IPS-15b (cell line): ENCODE measurements around the gene PPP1R1B.
A peak's percentile ranks its signal among the peaks of the same experiment; 100 is the strongest.

Experiments used
- H3K27me3 ChIP-seq: one replicate; pipeline ENCODE4 v1.6.1; 2013; ENCODE audit warnings: low read length; ENCODE audit not compliant: control insufficient read depth, insufficient read depth
- H3K36me3 ChIP-seq: one replicate; pipeline ENCODE4 v1.6.1; 2013; ENCODE audit warnings: low read length; ENCODE audit not compliant: control insufficient read depth, insufficient read depth
- H3K4me1 ChIP-seq: one replicate; pipeline ENCODE4 v1.6.1; 2013; ENCODE audit warnings: mild to moderate bottlenecking, low read length; ENCODE audit not compliant: control insufficient read depth, insufficient read depth
- H3K4me3 ChIP-seq: one replicate; pipeline ENCODE4 v1.5.1; 2013; ENCODE audit warnings: low read depth, low read length
- H3K9ac ChIP-seq: one replicate; pipeline ENCODE4 v1.6.1; 2013; ENCODE audit warnings: low read depth, mild to moderate bottlenecking, low read length
- H3K9me3 ChIP-seq: one replicate; pipeline ENCODE4 v1.6.1; 2013; ENCODE audit warnings: mild to moderate bottlenecking, low read length; ENCODE audit not compliant: control insufficient read depth, insufficient read depth

PPP1R1B gene

DNA sequence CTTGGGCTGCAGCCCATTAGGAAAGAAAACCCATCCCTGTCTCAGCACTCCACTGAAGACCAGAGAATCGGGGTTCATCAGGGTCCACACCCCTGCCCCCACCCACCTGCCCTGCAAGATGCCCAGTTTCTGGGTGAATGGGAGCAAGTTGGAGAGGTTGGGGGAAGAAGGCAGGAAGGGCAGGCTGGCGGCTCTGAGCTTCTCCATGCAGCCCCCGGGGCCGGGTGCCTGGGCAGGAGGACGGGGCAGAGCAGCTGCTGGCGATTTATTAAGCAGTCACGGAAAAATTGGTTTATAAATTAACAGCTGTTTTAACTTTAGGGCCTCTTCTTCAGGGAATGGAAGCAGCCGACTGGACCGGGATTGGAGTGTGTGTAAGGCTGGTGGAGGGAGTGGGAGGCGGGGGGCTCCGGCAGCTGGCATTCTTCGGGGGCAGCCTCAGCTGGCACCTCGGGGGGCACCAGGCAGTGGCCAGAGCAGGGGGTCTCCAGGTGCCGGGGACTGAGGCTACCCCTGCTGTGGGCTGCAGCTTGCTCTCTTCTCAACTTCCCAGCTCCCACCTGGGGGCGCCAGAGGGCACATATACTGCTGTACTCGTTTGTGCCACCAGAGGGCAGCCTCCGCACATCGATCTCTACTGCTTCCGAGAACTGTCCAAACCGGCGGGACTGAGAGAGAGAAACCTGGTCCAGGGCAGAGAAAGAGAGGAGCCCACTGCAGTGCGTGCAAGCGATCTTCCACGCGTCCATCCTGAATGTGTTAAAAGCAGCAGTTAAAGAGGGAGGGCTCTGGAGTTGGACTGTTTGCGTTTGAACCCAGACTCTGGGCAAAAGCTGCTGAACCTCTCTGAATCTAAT lies 5.0 kb upstream of the PPP1R1B start:
- Histone ChIP-seq H3K9ac (no peak overlapping the region), H3K4me3 (peak overlapping the region; percentile 27), H3K4me1 (peaks cover 4% of the 10 kb centered on the region), H3K27me3 (peaks cover 74% of the 10 kb centered on the region), H3K36me3 (no peaks in the 10 kb centered on the region), H3K9me3 (no peaks in the 10 kb centered on the region)

DNA sequence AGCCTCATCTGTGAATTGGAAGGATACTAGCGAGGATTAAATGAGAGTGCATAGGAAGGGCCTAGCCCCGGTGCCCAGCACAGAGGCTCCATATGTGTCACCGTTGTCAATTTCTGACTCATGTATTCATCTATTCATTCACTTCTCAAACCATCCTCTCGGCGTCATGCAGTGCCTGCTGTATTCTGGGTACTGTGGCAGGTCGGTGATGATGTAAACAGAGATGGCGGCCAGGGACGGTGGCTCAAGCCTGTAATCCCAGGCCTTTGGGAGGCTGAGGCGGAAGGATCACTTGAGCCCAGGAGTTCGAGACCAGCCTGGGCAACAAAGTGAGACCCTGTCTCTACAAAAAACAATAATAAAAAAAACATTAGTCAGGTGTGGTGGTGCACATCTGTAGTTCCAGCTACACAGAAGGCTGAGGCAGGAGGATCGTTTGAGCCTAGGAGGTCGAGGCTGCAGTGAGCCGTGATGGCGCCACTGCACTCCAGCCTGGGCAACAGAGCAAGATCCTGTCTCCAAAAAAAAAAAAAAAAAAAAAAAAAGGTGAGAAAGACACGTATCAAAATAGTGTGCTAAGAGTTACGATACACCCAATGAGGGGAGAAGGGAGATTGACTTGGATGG lies 4.3 kb upstream of the PPP1R1B start:
- Histone ChIP-seq H3K4me1 (peaks cover 4% of the 10 kb centered on the region), H3K36me3 (no peaks in the 10 kb centered on the region), H3K27me3 (peaks cover 68% of the 10 kb centered on the region), H3K9me3 (no peaks in the 10 kb centered on the region), H3K4me3 (peak overlapping the region; percentile 27), H3K9ac (no peak overlapping the region)

DNA sequence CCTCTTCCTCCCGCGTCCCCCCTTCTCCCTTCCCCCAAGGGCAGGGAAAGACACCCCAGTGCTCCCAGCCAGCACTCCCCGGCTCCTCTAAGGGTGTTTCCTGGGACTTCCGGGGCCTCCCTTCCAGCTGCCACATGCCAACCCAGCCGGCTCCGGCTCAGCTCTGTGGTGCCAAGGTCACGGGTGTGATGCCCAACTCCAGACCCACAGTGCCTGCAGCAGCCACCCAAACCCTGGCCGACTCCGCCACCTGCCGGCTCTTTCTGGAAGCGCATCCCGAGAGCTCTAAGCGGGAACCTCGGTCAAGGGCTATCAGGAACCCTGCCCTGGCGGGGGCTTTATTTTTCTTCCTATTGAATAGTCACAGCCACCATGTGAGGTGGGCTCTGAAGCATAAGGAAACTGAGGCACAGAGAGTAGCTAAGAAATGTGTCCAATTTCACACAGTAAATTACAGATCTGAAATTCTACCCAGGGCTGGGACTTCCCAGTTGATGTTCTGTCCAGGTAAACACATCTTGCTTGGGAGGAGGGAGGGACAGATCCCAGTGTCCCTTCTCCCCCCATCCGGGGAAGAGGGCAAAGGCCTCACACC lies 3.3 kb upstream of the PPP1R1B start:
- H3K9ac ChIP-seq: no peak overlapping the region
- H3K4me3 ChIP-seq: no peak overlapping the region
- no peaks in the 10 kb centered on the region for H3K9me3 ChIP-seq
- H3K27me3 ChIP-seq: peaks cover 72% of the 10 kb centered on the region
- no peaks in the 10 kb centered on the region for H3K36me3 ChIP-seq
- peaks cover 6% of the 10 kb centered on the region for H3K4me1 ChIP-seq

DNA sequence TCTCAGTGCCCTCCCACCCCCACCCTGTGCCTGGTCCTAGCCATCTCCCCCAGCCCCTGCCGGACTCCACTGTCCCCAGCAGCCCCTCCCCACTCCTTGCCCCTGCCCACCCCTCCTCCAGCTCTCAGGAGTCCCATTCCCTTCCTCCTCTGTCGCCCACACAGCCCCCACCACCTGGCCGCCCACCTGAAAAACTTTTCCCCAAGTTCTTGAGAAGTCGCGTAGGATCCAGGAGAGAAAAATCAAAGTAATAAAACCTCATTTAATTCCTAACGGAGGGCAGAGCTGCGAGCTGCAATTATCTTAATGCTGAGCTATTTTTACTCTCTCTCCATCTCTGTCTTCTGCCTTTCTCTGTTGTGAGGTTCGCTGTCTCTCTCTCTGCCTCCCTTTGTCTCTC lies 2.4 kb upstream of the PPP1R1B start:
- Histone ChIP-seq H3K4me3 (no peak overlapping the region), H3K9me3 (no peaks in the 10 kb centered on the region), H3K9ac (no peak overlapping the region), H3K27me3 (peaks cover 66% of the 10 kb centered on the region), H3K36me3 (no peaks in the 10 kb centered on the region), H3K4me1 (peaks cover 13% of the 10 kb centered on the region)

DNA sequence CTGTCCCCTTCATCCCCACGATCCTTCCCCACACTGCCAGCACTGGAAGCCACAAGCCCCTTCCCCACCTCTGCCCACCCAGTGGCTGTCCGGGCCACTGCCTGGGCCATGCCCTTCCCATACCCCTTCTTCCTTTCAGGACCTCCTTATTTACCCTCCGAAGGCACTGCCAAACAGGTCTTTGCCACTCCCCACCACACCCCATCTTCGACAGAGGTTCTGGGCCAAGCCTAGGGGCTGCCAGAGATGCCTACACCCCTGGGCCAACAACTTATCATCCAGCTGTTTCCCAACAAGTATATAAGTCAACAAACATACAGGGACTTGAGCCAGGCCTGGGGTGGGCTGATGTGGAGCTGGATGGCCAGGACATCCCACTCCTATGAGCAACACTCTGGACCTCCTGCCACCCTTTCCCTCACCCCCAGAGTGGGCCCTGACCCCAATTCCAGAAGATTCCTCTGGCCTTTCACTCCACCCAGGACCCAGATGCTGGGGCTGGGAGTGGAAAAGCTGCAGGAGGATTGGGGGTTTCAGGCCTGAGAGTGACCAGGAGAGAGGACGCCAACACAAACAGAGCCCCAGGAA lies 1.5 kb upstream of the PPP1R1B start:
- Histone ChIP-seq H3K9ac (no peak overlapping the region), H3K4me1 (peaks cover 22% of the 10 kb centered on the region)

DNA sequence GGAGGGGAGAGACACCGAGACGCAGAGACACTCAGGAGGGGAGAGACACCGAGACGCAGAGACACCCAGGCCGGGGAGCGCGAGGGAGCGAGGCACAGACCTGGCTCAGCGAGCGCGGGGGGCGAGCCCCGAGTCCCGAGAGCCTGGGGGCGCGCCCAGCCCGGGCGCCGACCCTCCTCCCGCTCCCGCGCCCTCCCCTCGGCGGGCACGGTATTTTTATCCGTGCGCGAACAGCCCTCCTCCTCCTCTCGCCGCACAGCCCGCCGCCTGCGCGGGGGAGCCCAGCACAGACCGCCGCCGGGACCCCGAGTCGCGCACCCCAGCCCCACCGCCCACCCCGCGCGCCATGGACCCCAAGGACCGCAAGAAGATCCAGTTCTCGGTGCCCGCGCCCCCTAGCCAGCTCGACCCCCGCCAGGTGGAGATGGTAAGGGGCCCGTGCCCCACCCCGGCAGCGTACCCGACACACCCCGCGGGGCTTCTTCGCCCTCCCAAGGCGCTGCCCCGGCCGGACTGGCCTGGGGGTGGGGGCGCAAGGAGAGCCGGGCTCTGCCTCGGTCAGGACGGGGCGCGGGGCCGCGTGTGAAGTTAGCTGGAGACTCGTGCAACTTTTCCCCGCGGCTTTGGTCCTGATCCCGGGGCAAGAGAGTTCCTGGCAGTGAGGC lies 427 bp downstream of the PPP1R1B start:
- Histone ChIP-seq H3K27me3 (peaks cover 50% of the 10 kb centered on the region), H3K9ac (no peak overlapping the region), H3K4me1 (peaks cover 33% of the 10 kb centered on the region), H3K36me3 (no peaks in the 10 kb centered on the region), H3K4me3 (peak overlapping the region; percentile 87), H3K9me3 (no peaks in the 10 kb centered on the region)

More for the DNA sequence above, 1.5 kb upstream of the PPP1R1B start:
- H3K9me3 ChIP-seq: no peaks in the 10 kb centered on the region
- H3K27me3 ChIP-seq: peaks cover 63% of the 10 kb centered on the region
- H3K4me3 ChIP-seq: no peak overlapping the region
- no peaks in the 10 kb centered on the region for H3K36me3 ChIP-seq

DNA sequence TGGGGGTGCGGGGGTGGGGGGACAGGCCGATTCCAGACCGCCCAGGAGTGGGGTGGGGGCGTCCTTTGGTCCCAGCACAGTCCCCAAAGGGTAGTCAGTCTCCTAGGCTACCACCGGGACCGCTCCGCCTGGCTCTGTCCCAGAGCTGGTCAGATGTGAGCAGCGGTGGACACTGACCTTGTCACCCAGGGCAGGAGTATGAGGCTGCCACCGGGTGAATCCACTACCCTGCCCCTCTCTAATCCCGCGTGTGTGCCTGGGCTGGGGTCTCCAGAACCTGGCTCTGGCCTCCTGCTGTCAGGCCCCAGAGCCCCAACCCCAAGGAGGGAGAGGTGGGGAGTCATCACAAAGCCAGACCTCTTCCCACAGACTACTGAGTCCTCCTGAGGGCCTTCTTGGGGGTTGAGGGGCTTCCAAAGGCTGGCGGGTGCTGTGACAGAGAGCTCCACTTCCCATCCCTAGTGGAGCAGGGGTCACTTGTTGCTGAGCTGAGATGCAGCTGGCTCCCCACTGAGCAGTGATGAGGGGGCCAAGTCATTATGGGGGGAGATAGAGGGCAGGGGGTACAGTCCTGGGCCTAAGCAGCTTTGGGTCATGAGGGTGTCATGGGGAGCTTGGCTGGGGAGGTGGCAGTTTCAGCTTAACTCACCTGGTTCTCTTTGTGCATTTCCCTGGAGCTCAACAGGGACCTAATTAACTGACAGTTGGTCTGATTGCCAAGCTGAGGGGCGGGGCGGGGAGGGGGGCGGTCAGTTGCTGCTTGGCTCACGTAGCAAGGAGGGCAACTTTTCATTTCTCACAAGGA lies 1.2 kb downstream of the PPP1R1B start:
- no peak overlapping the region for H3K9ac ChIP-seq
- H3K4me1 ChIP-seq: peaks cover 37% of the 10 kb centered on the region
- no peaks in the 10 kb centered on the region for H3K36me3 ChIP-seq
- peak overlapping the region; percentile 87 for H3K4me3 ChIP-seq
- no peaks in the 10 kb centered on the region for H3K9me3 ChIP-seq
- peaks cover 48% of the 10 kb centered on the region for H3K27me3 ChIP-seq

DNA sequence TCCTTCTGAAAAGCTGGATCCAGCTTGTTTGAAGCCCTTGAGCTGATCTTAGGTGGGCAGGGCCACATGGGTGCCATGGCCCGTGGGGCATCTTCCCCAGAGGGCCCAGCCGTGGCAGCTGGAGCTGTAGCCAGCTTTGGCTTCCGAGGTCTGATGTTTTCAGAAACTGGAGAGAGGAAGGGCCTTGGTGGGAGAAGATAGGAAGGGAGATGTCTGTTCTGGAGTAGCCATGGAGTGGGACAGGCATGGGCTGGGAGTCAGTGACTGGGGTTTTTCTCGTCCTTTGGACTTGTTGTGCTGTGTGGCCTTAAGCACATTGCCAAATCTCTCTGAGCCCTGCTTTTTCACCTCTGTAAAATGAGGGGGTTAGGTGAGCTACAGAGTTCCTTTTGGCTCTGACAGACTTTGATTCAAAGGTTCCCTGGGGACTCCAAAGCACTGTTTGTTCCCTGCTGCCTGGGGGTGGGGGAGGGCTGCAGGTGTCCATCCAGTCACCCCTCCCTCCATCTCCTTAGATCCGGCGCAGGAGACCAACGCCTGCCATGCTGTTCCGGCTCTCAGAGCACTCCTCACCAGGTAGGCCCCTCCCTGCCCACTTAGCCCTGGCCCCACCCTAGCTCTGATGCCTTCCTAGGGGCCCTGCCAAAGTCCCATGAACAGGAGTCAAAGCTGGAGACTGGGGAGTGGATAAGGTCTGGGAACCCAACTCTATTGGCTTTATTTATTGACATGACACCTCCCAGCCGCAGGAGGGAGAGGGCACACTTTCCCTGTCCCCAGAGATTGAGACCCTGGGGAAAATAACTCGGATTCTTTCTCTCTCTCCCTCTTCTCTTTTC lies 2.1 kb downstream of the PPP1R1B start:
- H3K4me3 ChIP-seq: peak overlapping the region; percentile 37

DNA sequence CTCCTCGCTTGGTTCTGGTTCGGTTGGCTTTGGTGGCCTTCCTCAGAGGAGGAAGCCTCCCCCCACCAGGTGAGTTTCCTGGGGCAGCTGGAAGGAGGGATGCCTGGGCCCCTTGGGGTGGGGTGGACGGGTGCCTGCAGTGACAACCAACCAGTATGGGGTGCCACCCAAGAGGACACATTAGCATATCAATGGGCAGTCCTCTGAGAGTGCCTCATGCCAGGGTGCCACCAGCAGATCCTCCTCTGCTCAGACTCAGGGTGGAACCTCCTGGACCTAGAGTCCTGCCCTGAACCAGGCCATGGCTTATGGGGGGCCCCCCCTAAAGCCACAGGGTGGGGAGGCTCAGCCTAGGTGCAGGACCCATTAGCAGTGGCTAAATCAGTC lies 2.7 kb downstream of the PPP1R1B start:
- Histone ChIP-seq H3K4me1 (peaks cover 39% of the 10 kb centered on the region), H3K36me3 (no peaks in the 10 kb centered on the region), H3K9ac (no peak overlapping the region), H3K27me3 (peaks cover 36% of the 10 kb centered on the region), H3K9me3 (no peaks in the 10 kb centered on the region), H3K4me3 (no peak overlapping the region)

More for the DNA sequence above, 2.1 kb downstream of the PPP1R1B start:
- H3K4me1 ChIP-seq: peaks cover 37% of the 10 kb centered on the region
- H3K36me3 ChIP-seq: no peaks in the 10 kb centered on the region
- H3K27me3 ChIP-seq: peaks cover 40% of the 10 kb centered on the region
- H3K9me3 ChIP-seq: no peaks in the 10 kb centered on the region
- no peak overlapping the region for H3K9ac ChIP-seq

DNA sequence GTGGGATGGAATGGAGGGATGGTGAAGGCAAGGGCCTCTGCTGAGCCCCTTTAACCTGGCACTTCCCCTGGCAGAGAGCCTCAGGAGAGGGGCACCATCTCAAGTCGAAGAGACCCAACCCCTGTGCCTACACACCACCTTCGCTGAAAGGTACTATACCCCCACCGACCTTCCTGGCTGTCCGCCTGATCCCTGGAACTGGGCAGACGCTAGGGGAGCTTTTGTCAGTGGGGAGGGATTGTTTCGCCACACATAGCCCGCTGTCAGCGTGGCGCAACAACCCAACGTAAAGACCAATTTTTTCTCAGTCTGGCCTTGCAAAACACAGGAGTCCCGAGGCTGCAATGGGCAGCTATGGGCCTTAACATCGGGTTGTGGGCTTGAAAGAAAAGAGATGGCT lies 3.1 kb downstream of the PPP1R1B start:
- Histone ChIP-seq H3K9ac (no peak overlapping the region), H3K4me1 (peaks cover 41% of the 10 kb centered on the region), H3K27me3 (peaks cover 32% of the 10 kb centered on the region), H3K9me3 (no peaks in the 10 kb centered on the region), H3K4me3 (no peak overlapping the region), H3K36me3 (no peaks in the 10 kb centered on the region)
